ENCODE results near the gene SYCP3. TPM values are rescaled to one million over a fixed set of nuclear protein-coding genes. Genes with fewer than 3 reads are reported as not detected.
A peak's percentile ranks its signal among the peaks of the same experiment; 100 is the strongest.

Gene SYCP3
- total and polyA plus RNA-seq, 3 experiments from 2014 or later: 0.14 to 0.27 (median 0.22) TPM

DNA sequence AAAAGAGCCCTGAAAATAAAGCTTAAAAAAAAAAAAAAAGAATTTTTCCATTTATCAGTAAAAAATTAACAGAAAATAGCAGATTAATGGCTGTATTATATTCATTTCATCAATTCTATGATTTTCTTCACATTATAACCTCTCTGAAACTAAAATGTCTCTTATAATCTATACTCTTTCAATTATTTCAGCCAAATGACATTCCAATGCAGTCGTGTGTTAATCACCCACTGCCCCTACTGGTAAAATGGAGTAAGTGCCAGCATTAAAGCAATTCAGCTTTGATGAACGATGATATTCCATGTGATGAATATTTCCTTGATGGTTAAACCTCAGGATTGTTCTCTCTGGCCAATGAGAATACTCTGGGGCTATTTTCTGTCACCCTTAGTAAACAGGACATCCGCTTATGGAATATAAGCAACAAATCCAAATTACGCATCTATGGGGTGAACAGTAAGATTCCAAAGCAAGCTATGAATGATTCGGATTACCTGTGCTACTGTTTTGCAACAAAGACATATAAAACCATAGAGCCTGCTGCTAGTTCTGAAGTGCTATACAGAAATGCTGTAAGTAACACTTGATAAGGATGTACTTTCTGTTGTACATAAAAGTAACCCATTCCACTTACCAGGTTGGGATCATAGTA lies 20.3 kb upstream of the SYCP3 start:
- Histone ChIP-seq H3K36me3 (ENCODE audit: insufficient read depth, low read length) (peaks cover 14% of the 10 kb centered on the region), H3K9me3 (ENCODE audit: low read length) (no peaks in the 10 kb centered on the region), H3K4me3 (ENCODE audit: low read length) (no peak overlapping the region), H3K4me1 (ENCODE audit: insufficient read depth, low read length) (no peaks in the 10 kb centered on the region), H3K27me3 (ENCODE audit: insufficient read depth, low read length, poor library complexity, severe bottlenecking) (no peaks in the 10 kb centered on the region), H3K27ac (ENCODE audit: low read depth, low read length) (no peak overlapping the region)
- Mint-ChIP-seq H3K4me3 (no peak overlapping the region), H3K36me3 (peaks cover 8 to 71% (median 20%) of the 10 kb centered on the region in 3 donors), H3K4me1 (peaks cover 0 to 5% (median 0%) of the 10 kb centered on the region in 3 donors), H3K27me3 (no peaks in the 10 kb centered on the region), H3K27ac (no peak overlapping the region), H3K9me3 (no peaks in the 10 kb centered on the region)
- peak in 2 of 5 donors; percentile 17 to 22 for DNase-seq
- ChIA-PET CTCF (interaction anchor here (0.7 to 3.1 kb wide), 14 partner anchors 10 to 348 kb away, joined by 3 to 13 read pairs (median 4); partner anchors contain the start of gene GNPTAB), POLR2A (interaction anchor here (0.6 to 0.8 kb wide), 5 partner anchors 12 to 422 kb away, joined by 3 to 6 read pairs (median 3); no protein-coding TSS in a partner anchor)

DNA sequence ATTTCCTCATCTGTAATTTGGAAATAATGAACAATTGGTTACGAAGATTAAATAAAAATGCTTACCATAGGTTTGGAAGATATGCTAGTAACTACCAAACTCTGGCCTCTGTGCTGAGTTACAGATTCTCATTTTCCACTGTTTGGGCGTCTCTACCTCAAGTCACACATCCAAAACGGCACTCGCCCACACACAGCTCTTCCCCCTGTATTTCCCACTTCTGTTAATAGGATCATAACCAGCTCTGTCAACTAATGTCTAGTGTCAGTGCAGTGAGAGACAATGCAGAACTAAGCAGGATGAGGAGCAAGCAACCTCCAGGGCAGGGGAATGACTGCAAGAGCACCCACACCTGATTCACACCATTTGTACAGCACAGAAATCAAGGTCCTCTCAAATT lies 10.9 kb upstream of the SYCP3 start:
- H3K36me3 Mint-ChIP-seq: peaks cover 5 to 85% (median 29%) of the 10 kb centered on the region in 3 donors
- no peaks in the 10 kb centered on the region for H3K4me1 ChIP-seq (ENCODE audit: insufficient read depth, low read length)
- no peak overlapping the region for H3K4me3 Mint-ChIP-seq
- ChIA-PET CTCF (no interaction called here), POLR2A (no interaction called here)
- no peaks in the 10 kb centered on the region for H3K27me3 Mint-ChIP-seq
- H3K27ac Mint-ChIP-seq: peak overlapping the region in 4 of 8 donors; percentile 14 to 47 (median 27)
- no peaks in the 10 kb centered on the region for H3K4me1 Mint-ChIP-seq
- no peaks in the 10 kb centered on the region for H3K27me3 ChIP-seq (ENCODE audit: insufficient read depth, low read length, poor library complexity, severe bottlenecking)
- DNase-seq: no peak
- no peaks in the 10 kb centered on the region for H3K9me3 ChIP-seq (ENCODE audit: low read length)
- H3K4me3 ChIP-seq (ENCODE audit: low read length): no peak overlapping the region
- no peak overlapping the region for H3K27ac ChIP-seq (ENCODE audit: low read depth, low read length)
- H3K36me3 ChIP-seq (ENCODE audit: insufficient read depth, low read length): peaks cover 10% of the 10 kb centered on the region
- no peaks in the 10 kb centered on the region for H3K9me3 Mint-ChIP-seq

DNA sequence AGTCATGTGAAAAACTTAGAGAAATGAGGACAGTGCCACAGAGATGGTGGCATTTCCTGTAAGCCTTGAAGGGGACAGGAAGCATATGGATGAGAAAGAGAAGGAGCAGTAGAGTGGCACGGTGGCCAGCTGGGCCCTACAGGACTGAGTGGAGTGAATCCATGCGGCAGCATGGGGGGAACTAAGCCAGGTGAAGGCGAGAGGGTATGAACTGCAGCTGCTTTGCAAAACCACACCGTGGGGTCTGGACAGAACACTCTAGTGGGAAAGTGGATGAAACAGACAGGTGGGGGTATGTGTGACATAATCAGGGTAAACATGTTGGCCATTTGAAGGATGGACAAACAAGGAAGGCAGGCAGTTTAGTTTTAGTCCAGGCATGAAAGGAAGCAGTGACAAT lies 10.4 kb upstream of the SYCP3 start:
- Mint-ChIP-seq H3K27me3 (no peaks in the 10 kb centered on the region), H3K4me3 (no peak overlapping the region), H3K27ac (peak overlapping the region in 4 of 8 donors; percentile 26 to 75 (median 54)), H3K9me3 (no peaks in the 10 kb centered on the region), H3K36me3 (peaks cover 5 to 85% (median 34%) of the 10 kb centered on the region in 3 donors), H3K4me1 (peaks cover 0 to 4% (median 3%) of the 10 kb centered on the region in 3 donors)
- H3K9me3 ChIP-seq (ENCODE audit: low read length): no peaks in the 10 kb centered on the region
- H3K27ac ChIP-seq (ENCODE audit: low read depth, low read length): no peak overlapping the region
- no peak for DNase-seq
- CTCF ChIA-PET: no interaction called here
- POLR2A ChIA-PET: no interaction called here
- no peaks in the 10 kb centered on the region for H3K27me3 ChIP-seq (ENCODE audit: insufficient read depth, low read length, poor library complexity, severe bottlenecking)
- no peaks in the 10 kb centered on the region for H3K4me1 ChIP-seq (ENCODE audit: insufficient read depth, low read length)
- H3K36me3 ChIP-seq (ENCODE audit: insufficient read depth, low read length): peaks cover 10% of the 10 kb centered on the region
- H3K4me3 ChIP-seq (ENCODE audit: low read length): no peak overlapping the region

DNA sequence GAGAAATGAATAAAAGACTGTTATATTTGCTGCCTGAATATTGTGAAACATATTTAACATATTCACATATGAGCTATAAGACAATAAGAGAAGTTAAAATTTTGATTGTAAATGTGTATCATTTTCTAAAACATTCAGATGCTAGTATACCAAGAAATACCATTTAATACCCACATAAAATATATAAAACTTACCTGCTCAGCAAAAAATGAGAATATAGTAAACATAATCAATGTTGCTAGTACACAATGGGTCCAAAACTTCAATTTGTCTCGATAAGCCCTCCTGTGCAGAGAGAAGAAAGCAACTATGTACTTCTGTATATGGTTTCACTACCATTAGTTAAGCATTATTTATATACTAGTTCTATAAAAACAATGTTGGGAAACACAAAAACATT lies 9.6 kb upstream of the SYCP3 start:
- Histone ChIP-seq H3K4me3 (ENCODE audit: low read length) (no peak overlapping the region), H3K27ac (ENCODE audit: low read depth, low read length) (no peak overlapping the region), H3K27me3 (ENCODE audit: insufficient read depth, low read length, poor library complexity, severe bottlenecking) (no peaks in the 10 kb centered on the region), H3K36me3 (ENCODE audit: insufficient read depth, low read length) (peaks cover 10% of the 10 kb centered on the region), H3K4me1 (ENCODE audit: insufficient read depth, low read length) (no peaks in the 10 kb centered on the region), H3K9me3 (ENCODE audit: low read length) (no peaks in the 10 kb centered on the region)
- H3K4me1 Mint-ChIP-seq: peaks cover 4 to 12% (median 11%) of the 10 kb centered on the region in 3 donors
- no peaks in the 10 kb centered on the region for H3K27me3 Mint-ChIP-seq
- CTCF ChIA-PET: no interaction called here
- peak overlapping the region in 1 of 8 donors; percentile 33 for H3K27ac Mint-ChIP-seq
- no peak overlapping the region for H3K4me3 Mint-ChIP-seq
- no peaks in the 10 kb centered on the region for H3K9me3 Mint-ChIP-seq
- POLR2A ChIA-PET: no interaction called here
- peaks cover 5 to 86% (median 37%) of the 10 kb centered on the region in 3 donors for H3K36me3 Mint-ChIP-seq
- DNase-seq: no peak

DNA sequence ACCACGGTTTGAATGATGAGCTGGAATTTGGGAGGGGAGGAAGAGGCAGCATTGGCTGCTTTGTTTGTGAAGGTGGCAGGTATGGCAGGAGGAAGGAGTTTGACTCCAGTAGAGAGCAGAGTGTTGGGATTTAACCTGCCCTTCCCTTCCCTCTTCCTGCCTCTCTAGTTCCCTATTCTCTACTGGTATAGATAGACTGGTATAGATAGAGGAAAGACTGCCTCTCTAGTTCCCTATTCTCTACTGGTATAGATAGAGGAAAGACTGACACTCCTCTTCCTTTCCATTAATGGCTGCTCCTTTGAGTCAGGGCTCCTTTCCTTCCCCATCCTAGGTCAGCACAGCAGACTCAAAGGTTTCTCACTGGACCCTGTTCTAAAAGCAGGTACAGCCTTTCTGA lies 8.4 kb upstream of the SYCP3 start:
- Histone ChIP-seq H3K9me3 (ENCODE audit: low read length) (no peaks in the 10 kb centered on the region), H3K27me3 (ENCODE audit: insufficient read depth, low read length, poor library complexity, severe bottlenecking) (no peaks in the 10 kb centered on the region), H3K4me3 (ENCODE audit: low read length) (no peak overlapping the region), H3K27ac (ENCODE audit: low read depth, low read length) (no peak overlapping the region), H3K4me1 (ENCODE audit: insufficient read depth, low read length) (no peaks in the 10 kb centered on the region), H3K36me3 (ENCODE audit: insufficient read depth, low read length) (peaks cover 10% of the 10 kb centered on the region)
- Mint-ChIP-seq H3K9me3 (no peaks in the 10 kb centered on the region), H3K27me3 (no peaks in the 10 kb centered on the region), H3K4me3 (no peak overlapping the region), H3K36me3 (peaks cover 5 to 88% (median 43%) of the 10 kb centered on the region in 3 donors), H3K27ac (peak overlapping the region in 2 of 8 donors; percentile 38 to 62), H3K4me1 (peaks cover 15 to 24% (median 23%) of the 10 kb centered on the region in 3 donors)
- ChIA-PET CTCF (no interaction called here), POLR2A (no interaction called here)
- no peak for DNase-seq

DNA sequence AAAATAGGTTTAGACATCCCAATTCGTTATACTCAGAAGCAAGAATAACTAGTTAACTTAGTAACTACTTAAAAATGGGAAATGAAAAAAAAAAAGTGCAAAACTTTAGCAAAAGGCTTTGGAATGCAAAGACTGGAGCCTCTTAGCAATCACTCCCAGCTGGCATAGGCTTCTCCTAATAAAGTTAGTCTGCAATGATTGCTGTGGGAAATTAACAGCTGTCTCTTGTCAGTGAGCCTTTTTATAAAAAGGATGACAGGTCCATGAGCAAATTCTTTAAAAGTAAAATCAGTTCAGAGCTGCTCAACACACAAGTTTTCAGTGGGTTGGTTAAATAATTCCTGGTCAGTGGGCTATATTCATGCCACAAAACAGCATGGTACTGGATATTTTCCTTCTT lies 7.4 kb upstream of the SYCP3 start:
- DNase-seq: no peak
- peaks cover 10% of the 10 kb centered on the region for H3K36me3 ChIP-seq (ENCODE audit: insufficient read depth, low read length)
- H3K27me3 ChIP-seq (ENCODE audit: insufficient read depth, low read length, poor library complexity, severe bottlenecking): no peaks in the 10 kb centered on the region
- Mint-ChIP-seq H3K27me3 (no peaks in the 10 kb centered on the region), H3K4me3 (no peak overlapping the region), H3K27ac (peak overlapping the region in 3 of 8 donors; percentile 27 to 64 (median 62)), H3K9me3 (no peaks in the 10 kb centered on the region), H3K4me1 (peaks cover 18 to 24% (median 24%) of the 10 kb centered on the region in 3 donors), H3K36me3 (peaks cover 5 to 79% (median 43%) of the 10 kb centered on the region in 3 donors)
- H3K27ac ChIP-seq (ENCODE audit: low read depth, low read length): no peak overlapping the region
- ChIA-PET POLR2A (no interaction called here), CTCF (interaction anchor here (0.7 to 1.6 kb wide), 2 partner anchors 11 to 27 kb away, joined by 3 to 5 read pairs; no protein-coding TSS in a partner anchor)
- no peaks in the 10 kb centered on the region for H3K9me3 ChIP-seq (ENCODE audit: low read length)
- H3K4me3 ChIP-seq (ENCODE audit: low read length): no peak overlapping the region
- no peaks in the 10 kb centered on the region for H3K4me1 ChIP-seq (ENCODE audit: insufficient read depth, low read length)

DNA sequence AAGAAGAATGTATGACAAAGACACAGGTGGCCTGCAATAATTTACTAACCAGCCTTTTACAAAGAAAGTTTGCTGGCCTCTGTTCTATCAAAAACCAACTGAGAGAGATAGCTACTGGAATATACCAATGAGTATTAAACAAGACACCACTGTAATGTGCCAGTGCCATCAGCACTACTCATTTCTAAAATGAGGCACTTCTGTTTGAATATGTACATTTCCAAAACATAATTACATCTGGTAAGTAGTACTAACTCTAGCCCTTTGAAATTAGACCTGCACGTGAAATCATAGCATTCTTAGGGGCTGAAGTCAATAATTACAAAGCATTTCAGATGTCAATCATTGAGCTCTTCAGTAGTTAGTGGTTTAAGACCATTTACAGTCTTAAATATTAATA lies 6.9 kb upstream of the SYCP3 start:
- H3K4me3 Mint-ChIP-seq: no peak overlapping the region
- Histone ChIP-seq H3K4me3 (ENCODE audit: low read length) (no peak overlapping the region), H3K27me3 (ENCODE audit: insufficient read depth, low read length, poor library complexity, severe bottlenecking) (no peaks in the 10 kb centered on the region), H3K36me3 (ENCODE audit: insufficient read depth, low read length) (peaks cover 10% of the 10 kb centered on the region), H3K9me3 (ENCODE audit: low read length) (no peaks in the 10 kb centered on the region), H3K4me1 (ENCODE audit: insufficient read depth, low read length) (no peaks in the 10 kb centered on the region), H3K27ac (ENCODE audit: low read depth, low read length) (no peak overlapping the region)
- peaks cover 5 to 74% (median 43%) of the 10 kb centered on the region in 3 donors for H3K36me3 Mint-ChIP-seq
- no peaks in the 10 kb centered on the region for H3K27me3 Mint-ChIP-seq
- CTCF ChIA-PET: interaction anchor here (1.6 kb wide), 1 partner anchor 11 kb away, joined by 5 read pairs; no protein-coding TSS in a partner anchor
- H3K9me3 Mint-ChIP-seq: no peaks in the 10 kb centered on the region
- no peak overlapping the region for H3K27ac Mint-ChIP-seq
- POLR2A ChIA-PET: interaction anchor here (0.5 kb wide), 1 partner anchor 70 kb away, joined by 9 read pairs; no protein-coding TSS in a partner anchor
- peaks cover 18 to 24% (median 24%) of the 10 kb centered on the region in 3 donors for H3K4me1 Mint-ChIP-seq
- DNase-seq: no peak

DNA sequence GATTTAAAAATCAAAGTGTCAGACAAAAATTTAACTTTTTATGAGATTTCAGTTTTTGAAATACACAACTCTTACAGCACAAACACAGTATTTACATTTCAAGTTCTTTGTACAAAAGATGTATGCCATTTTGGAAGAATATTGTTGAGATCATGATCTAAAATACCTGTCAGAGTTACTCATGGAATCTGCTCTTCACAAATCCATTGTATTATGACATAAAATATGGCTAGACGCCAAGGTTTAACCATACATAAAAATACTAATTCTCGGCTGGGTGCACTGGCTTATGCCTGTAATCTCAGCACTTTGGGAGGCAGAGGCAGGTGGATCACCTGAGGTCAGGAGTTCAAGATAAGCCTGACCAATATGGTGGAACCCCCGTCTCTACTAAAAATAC lies 6.2 kb upstream of the SYCP3 start:
- Histone ChIP-seq H3K27me3 (ENCODE audit: insufficient read depth, low read length, poor library complexity, severe bottlenecking) (no peaks in the 10 kb centered on the region), H3K9me3 (ENCODE audit: low read length) (no peaks in the 10 kb centered on the region), H3K36me3 (ENCODE audit: insufficient read depth, low read length) (peaks cover 10% of the 10 kb centered on the region), H3K4me3 (ENCODE audit: low read length) (no peak overlapping the region), H3K4me1 (ENCODE audit: insufficient read depth, low read length) (no peaks in the 10 kb centered on the region), H3K27ac (ENCODE audit: low read depth, low read length) (no peak overlapping the region)
- peaks cover 5 to 67% (median 41%) of the 10 kb centered on the region in 3 donors for H3K36me3 Mint-ChIP-seq
- H3K9me3 Mint-ChIP-seq: no peaks in the 10 kb centered on the region
- peak overlapping the region in 3 of 8 donors; percentile 59 to 77 (median 76) for H3K27ac Mint-ChIP-seq
- POLR2A ChIA-PET: interaction anchor here (0.6 kb wide), 1 partner anchor 13 kb away, joined by 3 read pairs; no protein-coding TSS in a partner anchor
- CTCF ChIA-PET: no interaction called here
- H3K27me3 Mint-ChIP-seq: no peaks in the 10 kb centered on the region
- peaks cover 18 to 24% (median 24%) of the 10 kb centered on the region in 3 donors for H3K4me1 Mint-ChIP-seq
- DNase-seq: no peak
- no peak overlapping the region for H3K4me3 Mint-ChIP-seq
